ENCODE measurements around the gene AKAP11.
A peak's percentile ranks its signal among the peaks of the same experiment; 100 is the strongest.

The AKAP11 gene

DNA sequence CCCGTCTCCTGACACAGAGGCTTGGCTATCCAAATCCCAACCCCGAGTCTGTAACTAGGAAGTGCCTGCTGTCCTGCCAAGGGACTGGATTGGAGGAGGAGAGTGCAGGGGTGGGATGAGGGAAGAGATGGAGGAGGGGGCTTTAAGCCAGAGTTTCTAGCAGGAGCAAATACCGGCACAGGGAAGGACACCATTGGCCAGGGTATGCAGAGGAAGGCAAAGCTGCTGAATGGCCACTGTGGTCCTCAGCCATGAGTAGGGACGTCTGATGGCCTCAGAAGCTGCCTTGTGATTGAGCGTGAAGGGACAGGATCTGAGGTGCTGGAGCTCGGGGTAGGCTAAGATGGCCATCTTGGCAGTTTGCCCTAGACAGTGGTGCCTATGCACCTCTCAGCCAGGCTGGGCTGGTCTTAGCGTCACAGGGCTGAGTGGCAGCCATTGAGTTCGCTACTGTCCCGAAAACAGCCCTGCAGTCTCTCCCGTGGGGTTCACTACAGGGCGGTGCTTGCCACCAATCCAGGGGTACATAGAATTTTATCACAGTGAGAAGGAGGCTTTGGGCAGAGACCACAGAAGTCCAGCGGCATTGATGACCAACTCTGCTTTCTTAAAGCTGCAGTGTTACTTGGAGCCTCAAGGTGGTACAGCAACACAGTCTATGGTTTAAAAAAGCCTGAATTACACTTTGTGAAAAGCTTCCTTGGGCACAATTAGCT is 61.8 kb downstream of the AKAP11 start:
- peak in 1 of 56 donors; percentile 1 for DNase-seq

DNA sequence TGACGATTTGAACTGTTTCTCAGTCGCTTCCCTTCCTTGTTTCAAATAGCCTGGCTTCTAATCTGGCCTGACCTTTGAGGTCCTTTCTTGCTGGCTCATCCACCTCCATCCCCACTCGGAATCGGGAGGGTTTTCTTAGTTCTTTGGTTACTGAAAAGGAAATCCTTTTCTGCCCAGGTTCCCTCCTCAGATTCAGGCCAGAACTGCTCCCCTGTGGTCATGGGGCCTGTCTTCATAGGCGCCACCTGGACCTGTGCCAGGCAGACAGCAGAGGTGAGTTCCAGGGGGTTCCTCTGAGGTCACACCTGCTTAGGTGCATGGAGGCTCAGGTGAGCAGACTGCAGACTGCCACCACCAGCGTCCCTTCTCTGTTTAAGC is 62.4 kb downstream of the AKAP11 start:
- no peak for DNase-seq

DNA sequence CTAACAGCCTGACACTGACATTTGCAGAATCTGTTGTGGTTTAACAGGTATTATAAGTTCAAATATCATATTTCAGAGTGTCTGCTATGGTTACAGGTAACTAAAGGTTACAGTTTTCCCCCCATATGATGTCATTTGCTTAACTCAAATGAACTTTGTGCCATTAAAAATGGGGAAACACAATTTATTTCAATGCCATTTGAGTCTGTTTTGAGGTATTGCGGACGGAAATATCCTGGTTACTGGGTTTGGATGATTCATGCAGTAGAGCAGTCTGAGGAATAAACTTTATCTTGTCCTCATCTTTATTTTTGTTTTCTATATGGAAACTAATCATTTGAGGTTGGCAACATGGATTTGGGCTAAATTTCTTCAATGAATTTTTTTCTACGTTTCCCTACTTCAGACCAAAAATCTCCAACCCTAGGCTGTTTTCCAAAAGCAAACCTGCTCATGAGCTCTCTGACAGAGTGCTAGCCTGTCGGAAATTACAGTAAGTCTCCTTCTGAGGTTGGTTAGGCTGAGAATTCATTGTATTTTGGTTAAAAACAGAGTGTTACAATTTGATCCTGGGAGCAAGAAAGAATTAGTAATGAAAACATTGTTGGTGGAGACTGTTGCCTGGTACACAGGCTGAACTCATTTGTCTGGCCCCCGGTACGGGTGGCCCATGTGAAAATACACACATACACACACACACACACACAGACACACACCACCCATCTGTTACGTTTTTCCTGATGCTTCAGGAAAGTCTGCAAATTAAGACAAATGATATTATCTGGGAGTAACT is 66.1 kb downstream of the AKAP11 start:
- no peak for DNase-seq

DNA sequence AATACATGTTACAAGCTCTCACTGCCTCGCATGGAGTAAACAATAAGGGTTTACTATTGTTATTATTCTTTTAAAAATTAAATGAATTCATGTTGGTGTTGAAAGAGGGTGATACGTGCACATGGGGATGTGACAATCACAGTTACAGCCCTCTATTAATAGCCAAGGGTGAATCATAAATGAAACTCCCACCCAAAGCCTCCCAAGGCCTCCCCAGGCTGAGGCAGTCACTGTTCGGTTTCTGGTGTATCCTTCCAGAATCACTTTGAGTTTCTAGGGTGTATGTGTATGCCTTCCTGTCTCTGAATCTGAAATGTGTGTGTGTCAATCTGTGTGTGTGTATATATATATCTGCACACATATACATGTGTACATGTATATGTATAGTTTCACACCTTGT is 73.4 kb downstream of the AKAP11 start:
- DNase-seq, result no peak

DNA sequence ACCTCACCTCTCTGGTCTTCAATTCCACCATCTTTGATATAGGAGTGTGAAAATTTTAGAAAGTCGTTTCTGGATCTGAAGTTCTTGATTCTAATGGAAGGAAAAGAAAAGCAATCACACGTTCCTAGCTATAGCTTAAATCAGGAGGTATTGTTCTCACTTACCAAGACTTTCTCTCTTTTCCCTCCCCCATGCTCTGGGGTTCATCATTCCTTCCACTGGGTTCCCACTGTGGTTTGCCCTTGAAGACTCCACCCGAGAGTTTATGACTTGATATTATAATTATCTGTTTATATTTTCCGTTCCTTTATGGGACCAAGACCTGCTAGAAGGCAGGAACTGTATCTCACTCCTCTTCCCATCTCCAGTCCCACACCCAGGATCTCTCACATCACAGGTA is 76.6 kb downstream of the AKAP11 start:
- DNase-seq, result no peak

DNA sequence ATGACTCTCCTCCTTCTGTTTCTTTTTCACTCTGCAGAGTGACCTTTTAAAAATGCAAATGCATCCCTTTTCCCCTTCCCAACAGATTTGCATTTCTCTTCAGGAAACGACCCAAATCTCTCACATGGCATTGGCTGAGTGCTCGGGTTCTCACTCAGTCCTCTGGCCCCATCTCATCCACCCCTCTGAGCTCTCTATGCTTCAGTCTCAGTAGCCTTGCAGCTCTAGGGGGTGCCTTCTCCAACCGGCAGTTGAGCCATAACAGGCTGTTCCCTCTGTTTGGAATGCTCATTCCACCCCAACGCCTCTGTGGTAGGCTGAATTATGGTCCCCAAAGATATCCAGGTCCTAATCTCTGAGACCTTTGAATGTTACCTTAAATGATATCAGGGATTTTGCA is 78.2 kb downstream of the AKAP11 start:
- DNase-seq, result no peak

DNA sequence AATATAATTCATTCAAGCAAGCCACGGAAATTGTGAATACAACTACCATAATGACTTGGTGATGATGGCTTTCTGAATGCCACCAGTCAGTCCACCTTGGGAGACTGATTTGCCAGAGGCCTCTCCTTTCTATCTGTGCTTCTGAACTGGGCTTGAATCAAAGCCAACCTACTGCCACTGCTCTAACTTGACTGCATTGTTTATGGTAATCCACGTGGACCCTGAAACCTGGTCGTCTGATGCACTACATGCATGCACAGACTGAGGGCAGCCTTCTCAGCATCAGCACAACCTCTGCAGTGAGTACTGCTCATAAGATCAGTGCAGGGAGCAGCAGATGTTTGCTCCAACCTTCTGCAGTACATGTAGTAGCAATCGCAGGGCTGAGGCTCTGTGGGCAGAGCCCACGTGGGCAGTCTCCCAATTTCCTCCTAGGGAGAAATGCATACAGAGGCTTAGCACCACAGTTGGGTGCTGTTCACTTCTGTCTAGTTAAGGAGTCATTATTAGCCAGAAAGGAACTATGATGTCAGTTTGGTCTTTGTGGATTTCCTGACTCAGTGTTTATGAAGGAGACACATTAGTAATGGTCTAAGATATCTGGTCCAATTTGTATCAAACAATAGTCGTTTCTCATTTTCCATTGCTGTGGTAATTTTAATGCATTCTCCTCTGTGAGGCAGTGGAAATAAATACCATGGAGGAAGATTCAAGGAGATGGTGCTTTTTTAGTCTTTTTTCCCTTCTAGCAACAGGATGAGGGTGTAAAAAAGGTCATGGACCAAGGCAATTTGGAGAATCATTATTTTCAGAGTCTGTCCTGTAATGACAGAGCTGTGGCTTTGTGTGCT is 82.5 kb downstream of the AKAP11 start:
- DNase-seq, result peak in 2 of 56 donors; percentile 1 to 12

DNA sequence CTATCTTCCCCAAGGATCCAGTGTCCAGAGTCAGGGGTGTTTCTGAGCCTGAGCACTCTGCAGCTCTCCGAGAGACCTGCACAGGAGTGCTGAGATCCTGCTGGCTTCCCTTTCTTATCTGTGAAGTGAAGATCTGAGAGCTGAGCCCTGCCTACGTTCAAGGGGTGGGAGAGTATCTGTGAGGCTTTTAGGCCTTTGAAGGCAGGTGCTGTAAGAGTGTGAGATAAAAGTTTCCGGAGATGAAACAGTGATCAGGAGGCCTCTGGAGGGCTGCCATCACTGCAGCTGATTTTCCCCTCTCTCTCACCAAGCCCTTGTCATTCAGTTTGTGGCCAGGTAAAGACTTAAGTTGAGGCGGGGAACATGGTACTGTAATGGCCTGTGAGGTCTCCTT is 83.1 kb downstream of the AKAP11 start:
- no peak for DNase-seq

DNA sequence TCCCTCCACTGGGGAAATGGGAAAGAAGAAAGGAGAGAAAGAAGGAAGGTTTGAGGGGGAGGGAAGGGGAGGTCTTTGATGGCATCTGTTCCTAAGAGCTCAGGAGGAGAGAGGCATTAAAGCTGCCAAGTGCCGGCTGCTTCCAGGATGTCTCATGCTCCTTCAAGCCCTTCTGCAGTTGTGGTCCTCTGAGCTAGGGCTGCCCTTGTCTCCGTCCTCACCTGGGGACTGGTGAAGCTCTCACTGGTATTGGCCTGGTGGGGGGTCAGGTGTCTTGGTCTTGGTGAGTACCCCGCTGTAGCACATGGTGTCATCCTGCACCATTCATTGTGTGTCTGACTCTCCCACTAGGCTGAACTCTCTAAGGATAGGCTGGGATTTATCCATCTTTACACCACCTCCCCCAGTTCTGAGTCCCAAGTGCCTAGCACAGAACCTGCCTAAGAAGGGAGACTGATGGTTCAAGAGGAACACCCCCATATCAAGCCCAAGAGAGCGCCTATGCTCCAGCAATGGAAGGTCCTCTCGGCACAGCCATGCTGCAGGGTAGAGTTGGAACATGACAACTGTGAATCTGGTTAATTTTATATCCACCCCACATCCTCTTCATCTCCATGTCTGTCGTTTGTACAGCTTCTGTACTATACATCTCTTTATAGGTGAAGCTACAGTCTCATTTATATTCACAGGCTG is 83.7 kb downstream of the AKAP11 start:
- DNase-seq, result no peak

DNA sequence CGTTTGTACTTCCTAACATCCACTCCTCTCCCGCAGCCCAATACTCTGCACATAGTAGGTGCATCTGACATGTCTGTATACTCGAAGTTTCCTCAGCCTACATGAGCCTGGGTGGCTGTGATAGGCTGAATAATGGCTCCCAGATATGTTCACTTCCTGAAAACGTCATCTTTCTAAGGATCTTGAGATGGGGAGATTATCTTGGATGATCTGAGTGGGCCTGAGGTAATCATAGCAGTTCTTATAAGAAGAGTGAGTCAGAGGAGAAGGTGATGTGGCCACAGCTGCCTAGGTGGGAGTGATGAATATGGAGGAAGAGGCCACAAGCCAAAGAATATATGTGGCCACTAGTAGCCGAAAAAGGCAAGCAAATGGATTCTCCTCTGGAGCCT is 84.2 kb downstream of the AKAP11 start:
- no peak for DNase-seq

DNA sequence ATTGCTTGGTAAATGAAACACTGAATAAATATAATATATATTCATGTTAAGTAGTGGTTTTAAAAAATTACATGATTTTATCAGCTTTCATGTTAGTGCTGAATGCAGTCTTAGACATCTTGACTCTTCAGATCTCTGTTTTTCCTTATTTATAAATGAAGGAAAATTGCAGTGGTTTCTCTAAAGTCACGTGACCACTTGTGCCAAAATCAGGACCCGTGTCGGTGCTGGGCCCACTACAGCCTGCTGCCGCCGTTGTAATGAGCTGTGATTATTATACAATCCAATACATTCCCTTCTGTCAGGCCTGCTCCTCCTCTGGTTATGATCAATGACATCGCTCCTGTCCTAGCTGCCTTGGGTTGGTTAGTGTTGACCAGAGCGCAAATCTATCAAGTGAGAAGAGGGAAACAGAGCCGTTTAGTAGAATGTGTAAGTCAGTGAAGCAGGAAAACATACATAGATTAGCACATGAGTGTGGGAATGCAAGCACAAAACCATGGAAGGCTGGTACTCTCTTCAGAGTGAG is 88.2 kb downstream of the AKAP11 start:
- DNase-seq, result no peak

DNA sequence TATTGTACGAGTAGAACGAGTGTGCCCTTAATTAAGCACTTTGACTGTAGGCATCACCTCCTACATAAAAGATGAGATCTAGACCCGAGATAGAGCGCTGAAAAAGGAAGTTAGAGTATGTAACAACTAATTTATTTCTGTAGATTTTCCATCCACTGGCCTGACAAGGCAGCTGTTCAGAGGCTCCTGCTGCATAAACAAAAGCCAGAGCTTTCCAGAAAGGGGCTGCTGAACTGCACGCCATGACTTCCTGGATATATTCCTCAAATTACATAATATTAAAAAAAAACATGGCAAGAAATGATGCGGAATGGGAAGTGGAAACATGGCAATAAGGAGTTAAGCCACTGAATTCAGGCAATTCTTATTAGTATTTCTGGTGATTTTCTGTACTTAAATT is 89.7 kb downstream of the AKAP11 start:
- no peak for DNase-seq

DNA sequence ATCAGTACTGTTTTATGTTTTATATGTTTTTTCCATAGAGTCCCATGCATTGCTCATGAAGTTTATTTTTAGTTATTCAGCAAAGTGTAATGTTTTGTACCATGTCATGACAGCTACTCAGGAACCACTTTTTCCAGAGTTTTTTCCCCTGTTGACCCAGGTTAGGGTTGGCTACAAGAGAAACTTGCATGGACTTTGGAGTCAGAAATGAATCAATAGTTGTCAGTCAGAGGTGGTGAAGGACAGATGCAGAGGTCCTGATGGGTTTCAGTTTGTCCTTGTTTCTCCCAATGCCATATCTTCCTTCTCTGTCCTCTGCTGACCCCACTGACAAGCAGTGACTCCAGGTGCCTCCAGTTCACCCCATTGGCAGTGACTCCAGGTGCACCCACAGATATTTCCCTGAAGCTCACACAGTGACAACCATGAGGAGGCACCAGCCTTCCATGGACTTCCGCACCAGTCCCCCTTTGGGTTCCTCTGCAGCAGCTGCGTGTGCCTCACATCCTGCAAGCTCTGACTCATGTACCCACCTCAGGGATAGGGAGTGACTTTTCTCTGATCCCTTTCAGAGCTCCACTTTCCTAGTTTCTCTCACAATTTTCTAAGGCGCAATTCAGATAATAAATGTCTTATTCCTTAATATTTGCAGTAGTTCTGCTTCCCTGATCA is 92.1 kb downstream of the AKAP11 start:
- no peak for DNase-seq

DNA sequence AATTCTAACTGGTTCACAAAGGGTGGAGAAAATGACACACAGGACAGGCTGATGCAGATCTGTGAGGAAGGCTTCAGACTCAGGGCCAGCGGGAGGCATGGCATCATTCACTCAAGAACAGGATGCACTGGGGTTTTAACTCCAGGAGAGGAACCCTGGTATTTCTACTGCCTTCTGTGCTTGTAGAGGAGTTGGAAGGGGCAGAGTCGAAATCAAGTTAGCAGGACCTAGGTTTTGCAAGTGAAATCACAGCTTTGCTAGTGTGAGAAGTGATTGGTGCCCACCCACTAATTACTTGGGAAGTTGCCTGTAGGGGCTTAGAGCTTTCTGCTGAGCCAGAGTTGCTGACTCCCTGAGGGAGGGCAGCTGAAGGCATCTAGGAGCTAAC is 92.7 kb downstream of the AKAP11 start:
- no peak for DNase-seq

DNA sequence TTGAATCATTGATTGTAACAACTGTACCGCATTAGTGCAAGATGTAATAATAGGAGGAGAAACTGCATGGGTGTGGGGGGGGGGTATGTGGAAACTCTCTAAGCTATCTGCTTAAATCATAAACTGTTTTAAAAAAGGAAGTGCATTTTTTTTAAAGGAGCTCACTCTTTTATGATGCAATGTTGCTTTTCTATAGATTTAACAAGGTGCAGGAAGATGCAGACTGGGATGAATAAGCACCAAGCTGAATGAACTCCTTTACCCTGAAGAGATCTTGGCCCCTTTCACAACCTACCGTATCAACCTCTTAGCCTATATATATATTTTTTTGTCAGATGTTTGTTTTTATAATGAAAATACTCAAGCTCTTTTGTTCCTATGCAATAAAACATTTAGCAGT is 95.9 kb downstream of the AKAP11 start:
- no peak for DNase-seq

DNA sequence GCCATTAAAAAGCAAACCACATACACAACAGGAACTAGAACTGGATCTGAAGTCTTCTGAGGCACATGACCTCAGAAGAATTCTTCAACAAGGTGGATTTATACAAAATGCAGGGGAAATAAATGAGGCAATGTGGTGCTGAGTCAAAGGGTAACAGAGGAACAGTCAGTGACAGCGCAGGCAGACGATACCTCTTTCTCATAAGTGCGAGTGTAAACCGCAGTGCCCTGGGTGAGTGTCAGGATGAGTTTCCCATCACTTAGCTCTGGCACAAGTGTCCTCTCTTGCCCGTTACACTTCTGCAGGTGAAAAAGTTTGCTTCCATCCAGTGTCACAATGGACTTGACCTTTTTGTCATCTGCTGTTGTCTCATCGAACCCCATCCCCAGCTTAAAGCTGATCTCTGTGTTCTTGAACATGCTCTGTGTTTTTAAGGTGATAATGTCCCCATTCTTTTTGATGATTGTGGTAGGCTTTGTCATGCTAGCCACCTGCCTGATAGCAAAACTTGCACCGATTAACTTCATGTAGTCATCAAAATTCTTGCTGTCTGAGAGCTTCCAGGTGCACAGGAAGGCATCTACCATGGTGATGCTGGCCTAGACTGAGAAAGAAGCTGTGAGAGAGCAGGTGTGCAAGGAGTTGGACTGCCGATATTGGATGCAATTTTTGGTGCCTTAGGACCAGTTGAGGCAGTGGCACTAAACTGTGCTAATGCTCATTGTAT is 97.3 kb downstream of the AKAP11 start:
- DNase-seq, result no peak

DNA sequence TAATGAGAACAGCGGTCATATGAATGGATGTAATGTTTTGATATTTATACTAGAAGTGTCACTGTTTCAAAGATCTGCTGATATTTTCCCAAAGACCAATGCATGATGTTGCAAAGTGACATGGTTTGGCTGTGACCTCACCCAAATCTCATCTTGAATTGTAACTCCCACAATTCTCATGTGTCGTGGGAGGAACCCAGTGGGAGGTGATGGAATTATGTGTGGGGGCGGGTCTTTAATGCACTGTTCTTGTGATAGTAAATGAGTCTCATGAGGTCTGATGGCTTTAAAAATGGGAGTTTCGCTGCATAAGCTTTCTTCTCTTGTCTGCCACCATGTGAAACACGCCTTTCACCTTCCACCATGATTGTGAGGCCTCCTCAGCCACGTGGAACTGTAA is 98.3 kb downstream of the AKAP11 start:
- no peak for DNase-seq
